GM23248 (cell line): ENCODE data around the gene FGD5. TPM values are rescaled to one million over a fixed set of nuclear protein-coding genes. Genes with fewer than 3 reads are reported as not detected.

Source experiments
- DNase-seq: peaks from one replicate; pipeline ENCODE4 v3.0.0-alpha.2; 2015
- H2AFZ ChIP-seq: fragments of 200-600 bp; sonication (generic); 2 replicates; pipeline ENCODE4 v1.6.1; 2016; ENCODE audit warnings: antibody characterized with exemption
- H3F3A ChIP-seq: fragments of 200-600 bp; sonication (generic); 2 replicates; pipeline ENCODE4 v1.6.1; 2016; ENCODE audit warnings: mild to moderate bottlenecking, antibody characterized with exemption, mixed run types; ENCODE audit not compliant: insufficient read depth
- H3K27ac ChIP-seq: fragments of 200-600 bp; sonication (generic); 2 replicates; pipeline ENCODE4 v1.5.1; 2016; ENCODE audit warnings: mild to moderate bottlenecking
- H3K27me3 ChIP-seq: fragments of 200-600 bp; sonication (generic); replicated peaks from 2 replicates; pipeline ENCODE4 v1.6.1; 2016; ENCODE audit warnings: mild to moderate bottlenecking; ENCODE audit not compliant: insufficient read depth
- H3K36me3 ChIP-seq: fragments of 200-600 bp; sonication (generic); 2 replicates; pipeline ENCODE4 v1.6.1; 2016; ENCODE audit warnings: low read depth, mild to moderate bottlenecking
- H3K4me1 ChIP-seq: fragments of 200-600 bp; sonication (generic); 2 replicates; pipeline ENCODE4 v1.6.1; 2016; ENCODE audit warnings: mild to moderate bottlenecking; ENCODE audit not compliant: insufficient read depth
- H3K4me2 ChIP-seq: fragments of 200-600 bp; sonication (generic); one replicate; pipeline ENCODE4 v1.6.1; 2016; ENCODE audit warnings: mild to moderate bottlenecking; ENCODE audit not compliant: unreplicated experiment
- H3K4me3 ChIP-seq: fragments of 200-600 bp; sonication (generic); 2 replicates; pipeline ENCODE4 v1.5.1; 2016; ENCODE audit warnings: mild to moderate bottlenecking
- H3K79me2 ChIP-seq: fragments of 200-600 bp; sonication (generic); 2 replicates; pipeline ENCODE4 v1.6.1; 2016; ENCODE audit warnings: mild to moderate bottlenecking; ENCODE audit not compliant: insufficient read depth
- H3K9ac ChIP-seq: fragments of 200-600 bp; sonication (generic); 2 replicates; pipeline ENCODE4 v1.6.1; 2016; ENCODE audit warnings: mild to moderate bottlenecking
- H3K9me2 ChIP-seq: fragments of 200-600 bp; sonication (generic); 2 replicates; pipeline ENCODE4 v1.6.1; 2016; ENCODE audit warnings: mixed run types, mild to moderate bottlenecking, moderate library complexity; ENCODE audit not compliant: insufficient read depth
- H3K9me3 ChIP-seq: fragments of 200-600 bp; sonication (generic); one replicate; pipeline ENCODE4 v1.6.1; 2017; ENCODE audit warnings: low read depth
- H4K20me1 ChIP-seq: fragments of 200-600 bp; sonication (generic); 2 replicates; pipeline ENCODE4 v1.6.0; 2016; ENCODE audit not compliant: insufficient read depth
- EZH2 ChIP-seq: fragments of 200-600 bp; sonication (generic); IDR thresholded peaks from 2 replicates; pipeline ENCODE4 v1.6.1; 2018; ENCODE audit warnings: antibody characterized with exemption, mild to moderate bottlenecking; ENCODE audit not compliant: insufficient read depth, poor library complexity, severe bottlenecking
- EZH2phosphoT487 ChIP-seq: fragments of 200-600 bp; sonication (generic); IDR thresholded peaks from 2 replicates; pipeline ENCODE4 v1.6.1; 2018; ENCODE audit warnings: antibody characterized with exemption, moderate library complexity, mild to moderate bottlenecking, low read depth; ENCODE audit not compliant: insufficient read depth
- WGBS, 2 experiments: methylation state at CpG; one replicate each; pipeline ENCODE4 v1.1.6; 2015 to 2017; ENCODE audit warnings: low lambda C conversion rate in 2 of 2, low coverage in 1 of 2; ENCODE audit errors: missing lambda C conversion rate in 2 of 2; 5-methylcytosine and 5-hydroxymethylcytosine counted together
- in situ Hi-C: fragments of 300-500 bp; cut with MboI; formaldehyde crosslinking; loops from 2 replicates; pipeline ENCODE4 v1.15.0; 2020
- polyA plus RNA-seq: library from polyadenylated mRNA; unstranded; fragments of >200 nt; fragmentation: Nextera tagmentation; extraction: Ambion mirVana; gene quantifications from 2 replicates; pipeline ENCODE4 v1.2.1, GENCODE V29; 2016
- total RNA-seq: library from RNA; depleted of rRNA; stranded (reverse); fragments of >200 nt; shearing (Covaris generic); gene quantifications from 2 replicates; pipeline ENCODE4 v1.2.3, GENCODE V29; 2014

Gene FGD5
- total and polyA plus RNA-seq, 2 experiments from 2014 or later, result not detected

- in situ Hi-C loops, result loop anchor here (25.0 kb wide), 1 partner anchor 406 kb away; no protein-coding TSS in a partner anchor
- Histone ChIP-seq H4K20me1 (no peaks in the 10 kb centered on the region), H3K9ac (no peak overlapping the region), H3K27ac (no peak overlapping the region), H3K27me3 (peaks cover 12% of the 10 kb centered on the region; the same call in 1 of the 2 replicates), H3K79me2 (no peaks in the 10 kb centered on the region), H2AFZ (no peak overlapping the region), H3K9me2 (no peaks in the 10 kb centered on the region), H3F3A (no peaks in the 10 kb centered on the region), H3K9me3 (no peaks in the 10 kb centered on the region), H3K4me2 (no peak overlapping the region), H3K4me3 (no peak overlapping the region), H3K4me1 (no peaks in the 10 kb centered on the region), H3K36me3 (no peaks in the 10 kb centered on the region)
- DNase-seq, result no peak
- 78 to 79% methylated on average over 12 to 13 of the region's 13 CpGs for WGBS, 2 experiments
- no peak for TF ChIP-seq EZH2
- no peak for TF ChIP-seq EZH2phosphoT487
Measured at GRCh38 chr3:14918356-14918860, 99.6 kb downstream of the FGD5 start.

DNA sequence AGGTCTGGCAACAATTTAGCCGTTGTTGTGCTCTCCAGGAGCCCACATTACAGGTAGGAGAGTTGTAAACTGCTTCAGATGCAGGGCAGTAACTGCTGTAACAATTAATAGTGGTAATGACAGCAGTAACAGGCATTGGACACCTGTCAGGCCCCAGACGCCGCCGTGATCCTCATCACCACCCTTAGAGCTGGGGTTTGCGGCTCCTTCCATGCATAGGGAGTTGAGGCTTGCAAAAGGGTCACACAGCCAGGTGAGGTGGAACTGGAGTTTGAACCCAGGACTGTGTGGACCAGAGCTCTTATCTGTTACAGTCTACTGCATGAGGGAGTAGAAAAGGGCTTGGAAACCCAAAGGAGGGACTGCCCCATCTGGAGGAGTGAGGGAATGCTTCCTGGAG, 101.8 kb downstream of the FGD5 start:
- no peaks in the 10 kb centered on the region for H3K79me2 ChIP-seq
- in situ Hi-C loops, result loop anchor here (5.0 to 25.0 kb wide), 2 partner anchors 248 to 408 kb away; no protein-coding TSS in a partner anchor

DNA sequence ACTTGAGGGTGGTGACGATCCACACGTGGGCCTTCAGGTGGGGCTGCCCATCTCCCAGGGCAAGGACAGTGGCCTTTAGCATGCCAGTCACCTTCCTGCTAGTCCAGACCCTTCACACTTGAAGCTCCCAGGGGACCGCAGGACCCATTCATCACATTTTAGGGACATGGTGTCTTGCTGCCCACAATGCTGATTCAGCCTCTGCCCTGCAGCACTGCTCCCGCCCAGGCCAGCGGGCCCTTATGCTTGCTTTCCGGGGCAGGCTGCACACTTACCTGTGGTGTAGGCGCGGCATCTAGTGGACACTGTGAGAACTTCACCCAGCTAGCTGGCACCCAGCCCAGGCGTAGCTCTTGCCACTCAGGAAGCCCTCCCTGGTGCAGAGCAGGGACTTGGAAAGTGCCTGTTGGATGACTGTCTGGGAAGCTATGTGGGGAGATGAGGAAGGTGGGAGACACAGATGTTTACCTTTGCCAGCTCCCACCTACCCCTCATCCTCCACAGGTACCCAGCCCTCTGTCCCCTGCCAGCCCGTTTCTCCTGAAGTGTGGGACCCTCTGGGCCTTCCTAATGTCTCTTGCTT, 102.4 kb downstream of the FGD5 start:
- WGBS, 2 experiments, result 16 to 21% methylated on average over 10 of the region's 10 CpGs
- Histone ChIP-seq H3K27ac (no peak overlapping the region), H3F3A (no peaks in the 10 kb centered on the region), H3K79me2 (no peaks in the 10 kb centered on the region), H3K4me1 (peaks cover 3% of the 10 kb centered on the region; the same call in 1 of the 2 replicates), H3K4me3 (no peak overlapping the region), H3K9me2 (no peaks in the 10 kb centered on the region), H2AFZ (no peak overlapping the region), H4K20me1 (no peaks in the 10 kb centered on the region), H3K4me2 (no peak overlapping the region), H3K9ac (no peak overlapping the region), H3K27me3 (peaks cover 12% of the 10 kb centered on the region; the same call in 1 of the 2 replicates), H3K9me3 (no peaks in the 10 kb centered on the region), H3K36me3 (no peaks in the 10 kb centered on the region)
- peak; percentile 93 for DNase-seq
- TF ChIP-seq EZH2 (no peak), EZH2phosphoT487 (no peak)
- in situ Hi-C loops, result loop anchor here (5.0 to 25.0 kb wide), 2 partner anchors 249 to 409 kb away; no protein-coding TSS in a partner anchor

More for the DNA sequence above, 101.8 kb downstream of the FGD5 start:
- Histone ChIP-seq H3K4me1 (peaks cover 3% of the 10 kb centered on the region; the same call in 1 of the 2 replicates), H3K4me3 (no peak overlapping the region), H4K20me1 (no peaks in the 10 kb centered on the region), H3K36me3 (no peaks in the 10 kb centered on the region), H3K27me3 (peaks cover 12% of the 10 kb centered on the region; the same call in 1 of the 2 replicates), H3K9ac (no peak overlapping the region), H3K4me2 (no peak overlapping the region), H3F3A (no peaks in the 10 kb centered on the region), H2AFZ (no peak overlapping the region), H3K9me2 (no peaks in the 10 kb centered on the region), H3K27ac (no peak overlapping the region), H3K9me3 (no peaks in the 10 kb centered on the region)
- DNase-seq, result no peak
- WGBS, 2 experiments, result 77 to 86% methylated on average over 5 of the region's 5 CpGs
- no peak for TF ChIP-seq EZH2phosphoT487
- no peak for TF ChIP-seq EZH2

- Histone ChIP-seq H3K36me3 (no peaks in the 10 kb centered on the region), H2AFZ (no peak overlapping the region), H3K4me3 (no peak overlapping the region), H3K9ac (no peak overlapping the region), H3K4me2 (no peak overlapping the region), H3K9me2 (no peaks in the 10 kb centered on the region), H3K27me3 (0 out of 2 replicates have a peak, but pooled peaks cover 6% of the 10 kb centered on the region), H3K27ac (no peak overlapping the region), H3K9me3 (no peaks in the 10 kb centered on the region), H3F3A (no peaks in the 10 kb centered on the region), H3K4me1 (peaks cover 3% of the 10 kb centered on the region; the same call in 1 of the 2 replicates), H4K20me1 (no peaks in the 10 kb centered on the region), H3K79me2 (no peaks in the 10 kb centered on the region)
- TF ChIP-seq EZH2phosphoT487 (no peak), EZH2 (no peak)
- WGBS, 2 experiments, result 68 to 77% methylated on average over 20 to 21 of the region's 21 CpGs
- in situ Hi-C loops, result loop anchor here (5.0 to 25.0 kb wide), 2 partner anchors 250 to 410 kb away; no protein-coding TSS in a partner anchor
- DNase-seq, result peak; percentile 35
Measured at GRCh38 chr3:14921811-14922705, 103.3 kb downstream of the FGD5 start.
